NCI-H2081 treated with DMSO at 0.1 percent for 48 hours (cell line): ENCODE measurements around the gene TGM3.
"Not testable (repeated sequence)": the region's sequence is repeated elsewhere in the genome, so short reads cannot be mapped to it uniquely, and the experiment has no call there.

Experiments
- DNase-seq: peaks from one replicate; lab custom pipeline; 2025; lab: John Stamatoyannopoulos, UW

The TGM3 gene

DNA sequence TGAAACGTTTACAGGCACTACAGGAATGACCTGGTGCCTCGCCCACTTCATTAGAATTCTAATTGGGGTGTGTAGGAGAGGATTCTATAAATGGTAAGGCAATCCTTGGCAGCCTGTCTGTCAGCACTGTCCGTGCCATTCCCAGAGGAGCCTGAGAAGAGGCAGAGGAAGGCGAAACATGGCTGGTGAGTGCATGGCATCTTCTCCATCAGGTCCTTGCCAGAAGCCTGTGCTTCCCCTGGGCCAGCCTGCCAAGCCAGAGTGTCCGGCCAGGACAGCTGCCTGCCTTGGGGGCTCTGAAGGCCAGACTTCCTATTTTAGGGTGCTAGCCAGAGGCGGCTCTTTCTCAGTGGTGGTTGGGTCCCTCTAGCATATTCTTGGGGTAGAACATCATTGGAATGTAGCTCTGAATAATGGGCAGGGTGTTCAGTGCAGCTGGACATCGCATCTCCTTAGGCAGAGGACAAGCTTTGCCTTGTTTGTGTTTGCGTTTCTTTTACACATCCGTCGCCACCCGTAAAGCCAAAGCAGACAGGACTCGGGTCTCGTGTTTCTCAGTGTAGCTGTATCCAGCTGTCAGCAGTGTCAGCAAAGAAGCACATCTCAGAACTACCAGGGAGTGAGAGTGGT lies at the start of gene TGM3:
Gene TGM3 (plus strand): TSS at position 116 of the 630 bp plus-strand sequence. CDS start 63 bp downstream, at position 179.
- no peak for DNase-seq

DNA sequence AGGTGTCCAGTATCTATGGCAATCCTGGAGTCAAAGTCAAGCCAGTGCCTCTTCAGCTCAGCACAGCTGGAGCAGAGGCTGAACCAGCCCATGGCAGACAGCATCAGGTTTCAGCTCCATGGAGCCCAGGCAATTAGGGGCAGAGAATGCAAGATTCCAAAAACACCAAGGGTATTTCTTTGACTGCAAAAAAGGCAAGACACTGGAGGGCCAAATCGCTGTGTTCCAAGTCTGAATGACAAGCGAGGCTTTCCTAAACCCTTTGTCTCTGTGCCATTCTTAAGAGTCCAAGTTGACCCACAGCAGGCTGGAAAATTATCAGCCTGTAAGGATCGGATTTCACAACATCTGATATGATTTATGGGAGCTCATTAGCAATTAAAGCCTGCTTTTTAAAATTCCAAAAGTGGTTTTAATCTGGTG lies 49.7 kb upstream of the TGM3 start:
- DNase-seq = no peak

GRCh38 chr20:2248837-2249236 lies 47.0 kb upstream of the TGM3 start:
- DNase-seq = no peak

- DNase-seq = no peak
These were observed 45.9 kb upstream of the TGM3 start for GRCh38 chr20:2249935-2250334.

DNA sequence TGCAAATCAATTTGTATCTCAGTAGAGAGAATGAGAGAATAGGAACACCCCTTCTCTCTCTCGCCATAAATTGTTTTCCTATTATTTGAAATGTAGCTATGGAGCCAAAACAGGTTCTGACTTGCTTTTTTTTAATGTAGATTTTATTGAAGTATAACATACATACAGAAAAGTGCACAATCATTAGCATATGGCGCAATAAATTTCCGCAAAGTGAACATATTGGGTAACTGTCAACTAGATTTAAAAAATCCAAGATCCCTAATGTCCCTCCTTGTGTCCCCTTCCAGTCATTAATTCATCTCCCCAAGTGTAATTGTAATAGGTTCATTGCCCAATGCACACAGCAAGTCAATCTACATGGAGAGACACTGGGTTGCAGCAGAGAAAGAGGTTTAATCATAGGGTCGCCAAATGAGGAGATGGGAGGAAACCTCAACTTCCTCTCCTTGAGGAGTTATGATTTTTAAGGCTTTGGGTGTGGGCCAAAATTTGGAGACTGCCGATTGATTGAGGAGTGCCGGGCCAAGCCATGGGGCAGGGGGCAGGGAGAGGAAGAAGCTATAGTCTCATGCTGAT lies 43.3 kb upstream of the TGM3 start:
- no peak for DNase-seq

DNA sequence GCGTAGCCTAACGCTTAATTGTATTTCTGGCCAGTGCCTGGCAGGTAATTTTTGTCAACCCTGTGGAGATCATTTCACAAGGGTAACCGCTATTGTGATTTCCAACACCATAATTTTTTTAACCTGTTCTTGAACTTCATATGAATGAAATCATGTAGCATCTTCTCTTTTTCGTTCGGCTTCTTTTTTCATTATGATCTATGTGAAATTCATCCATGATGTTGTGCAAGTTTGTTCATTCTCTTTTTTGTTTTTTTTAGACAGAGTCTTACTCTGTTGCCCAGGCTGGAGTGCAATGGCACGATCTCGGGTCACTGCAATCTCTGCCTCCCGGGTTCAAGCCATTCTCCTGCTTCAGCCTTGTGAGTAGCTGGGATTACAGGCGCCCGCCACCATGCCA lies 42.5 kb upstream of the TGM3 start:
- no peak for DNase-seq

DNA sequence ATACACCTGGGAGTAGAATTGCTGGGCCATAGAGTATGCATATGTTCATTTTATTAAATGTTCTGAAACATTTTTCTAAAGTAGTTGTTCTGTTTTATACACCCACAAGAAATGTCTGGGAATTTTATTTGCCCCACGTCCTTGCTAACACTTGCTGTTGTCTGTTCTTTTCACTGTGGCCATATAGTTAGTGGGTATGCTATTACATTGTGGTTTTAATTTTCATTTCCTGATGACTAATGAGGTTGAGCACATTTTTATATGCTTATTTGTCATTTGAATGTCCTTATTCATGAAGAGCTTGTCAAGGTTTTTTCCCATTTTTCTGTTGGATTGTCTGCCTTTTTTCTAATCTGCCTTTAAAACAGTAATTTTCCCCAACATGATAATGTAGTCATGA lies 41.5 kb upstream of the TGM3 start:
- DNase-seq = no peak

DNA sequence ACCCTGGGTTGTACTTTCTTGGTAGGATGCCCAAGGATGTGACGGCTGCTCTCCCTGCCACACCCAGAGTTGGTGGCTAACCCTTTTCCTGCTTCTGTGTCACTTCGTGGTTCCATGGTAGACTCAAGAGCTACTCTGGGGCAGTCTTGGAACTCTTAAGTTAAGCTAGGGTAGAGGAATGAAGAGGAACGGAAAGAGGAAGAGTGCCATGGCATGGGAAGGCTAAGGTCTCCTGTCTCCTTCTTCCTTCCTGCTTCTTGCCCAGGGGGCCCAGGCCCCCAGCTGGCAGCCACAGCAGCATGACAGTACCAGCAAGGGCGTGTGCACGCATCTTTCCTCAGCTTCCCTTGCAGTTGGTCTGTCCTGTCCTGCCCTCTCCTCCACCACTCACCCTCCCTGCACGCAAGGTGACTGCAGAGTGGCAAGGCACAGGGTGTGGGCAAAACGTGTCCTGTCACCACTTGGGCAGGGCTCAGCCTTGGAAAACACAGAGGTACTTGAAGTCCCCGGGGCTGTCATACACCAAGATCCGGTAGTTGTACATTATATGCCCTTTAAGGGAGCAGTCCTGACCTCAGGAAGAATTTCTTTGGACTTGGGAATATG lies 39.8 kb upstream of the TGM3 start:
- DNase-seq = no peak

GRCh38 chr20:2259731-2260130 lies 36.1 kb upstream of the TGM3 start:
- no peak for DNase-seq

DNA sequence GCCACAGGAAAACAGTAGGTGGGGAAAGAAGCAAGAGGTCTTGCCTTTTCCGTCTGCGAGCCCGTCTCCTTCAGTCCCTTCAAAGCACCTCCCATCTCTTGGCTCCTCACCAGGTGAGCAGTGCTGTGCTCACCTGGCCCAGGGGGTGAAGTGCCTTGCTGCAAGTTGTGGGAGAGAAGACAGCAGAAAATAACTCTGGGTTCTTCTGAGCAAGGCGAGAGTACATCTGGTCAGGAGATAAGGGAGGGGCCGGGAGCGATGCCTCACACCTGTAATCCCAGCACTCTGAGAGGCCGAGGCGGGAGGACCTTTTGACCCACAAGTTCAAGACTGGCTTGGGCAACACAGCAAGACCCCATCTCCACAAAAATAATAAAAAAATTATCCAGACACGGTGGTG lies 35.6 kb upstream of the TGM3 start:
- DNase-seq = no peak

GRCh38 chr20:2261046-2261485 lies 34.7 kb upstream of the TGM3 start:
- no peak for DNase-seq

DNA sequence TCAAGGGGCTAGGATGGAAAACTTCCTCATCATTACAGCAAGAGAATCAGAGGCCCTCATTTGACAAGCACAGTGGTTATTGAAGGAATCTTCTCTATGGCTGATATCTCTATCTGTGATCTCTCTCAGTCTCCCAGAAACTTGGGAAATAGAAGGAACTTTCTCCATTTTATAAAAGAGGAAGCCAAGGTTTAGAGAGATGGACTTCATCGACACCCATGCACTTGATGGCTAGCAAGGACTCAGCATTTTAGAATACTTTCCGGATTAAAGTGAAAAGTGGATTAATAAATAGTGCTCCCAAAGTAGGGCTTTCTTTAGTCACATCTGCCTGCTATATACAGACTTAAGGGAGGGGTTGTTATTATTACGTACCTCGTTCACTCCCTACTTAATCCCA lies 34.2 kb upstream of the TGM3 start:
- no peak for DNase-seq

- DNase-seq = no peak
These were observed 31.7 kb upstream of the TGM3 start for GRCh38 chr20:2264118-2264517.

- not testable (repeated sequence) for DNase-seq
These were observed 31.0 kb upstream of the TGM3 start for GRCh38 chr20:2264621-2265374.

DNA sequence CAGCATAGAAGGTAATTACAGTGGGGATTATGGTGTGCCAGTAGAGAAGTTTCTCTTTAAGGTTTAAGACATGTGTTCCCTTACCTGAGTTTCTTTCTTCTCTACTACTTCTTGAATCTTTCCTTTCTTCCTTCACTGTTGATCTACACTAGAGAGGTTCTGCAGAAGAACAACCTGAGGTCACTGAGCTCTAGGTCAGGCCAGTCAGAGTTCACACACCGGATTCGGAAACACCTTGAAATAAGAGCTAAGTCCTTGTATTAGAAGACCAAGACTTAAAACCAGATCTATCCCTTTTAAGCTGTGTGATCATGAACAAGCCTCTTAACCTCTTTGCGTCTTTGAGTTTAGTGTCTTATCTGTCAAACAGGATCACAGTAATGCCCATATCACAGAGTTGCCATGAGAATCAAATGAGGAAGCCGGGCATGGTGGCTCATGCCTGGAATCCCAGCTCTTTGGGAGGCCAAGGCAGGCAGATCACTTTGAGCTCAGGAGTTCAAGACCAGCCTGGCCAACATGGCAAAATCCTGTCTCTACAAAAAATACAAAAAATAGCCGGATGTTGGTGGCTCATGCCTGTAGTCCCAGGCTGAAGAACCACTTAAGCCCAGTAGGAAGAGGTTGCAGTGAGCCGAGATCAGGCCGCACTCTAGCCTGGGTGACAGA lies 22.0 kb upstream of the TGM3 start:
- DNase-seq = no peak

- no peak for DNase-seq
These were observed 19.8 kb upstream of the TGM3 start for GRCh38 chr20:2276015-2276414.

DNA sequence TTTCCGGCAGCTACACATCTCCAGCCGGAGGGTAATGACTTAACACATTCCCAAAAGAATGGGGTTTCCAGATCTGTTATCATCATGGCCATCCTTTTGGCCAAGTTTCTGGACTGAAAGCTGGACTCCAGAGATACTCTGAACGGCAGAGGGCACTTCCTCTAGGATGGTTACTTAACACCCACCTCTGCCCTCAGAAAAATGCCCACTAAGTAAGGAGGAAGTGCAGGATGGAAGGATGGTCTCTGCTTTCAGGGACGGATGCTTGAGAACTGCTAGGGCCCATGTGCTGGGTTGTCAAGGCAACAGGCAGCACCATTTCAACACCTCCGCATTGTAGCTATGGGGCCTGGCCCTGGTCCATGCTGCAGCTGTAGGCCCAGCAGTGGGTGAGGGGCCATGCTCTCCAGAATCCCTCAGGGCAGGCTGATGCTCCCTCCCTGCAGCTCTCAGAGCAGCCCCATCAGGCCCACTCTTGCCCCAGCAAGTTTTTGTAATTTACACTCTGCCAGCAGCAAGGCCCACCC lies 16.5 kb upstream of the TGM3 start:
- DNase-seq = no peak

- no peak for DNase-seq
These were observed 15.7 kb upstream of the TGM3 start for GRCh38 chr20:2280082-2280481.

DNA sequence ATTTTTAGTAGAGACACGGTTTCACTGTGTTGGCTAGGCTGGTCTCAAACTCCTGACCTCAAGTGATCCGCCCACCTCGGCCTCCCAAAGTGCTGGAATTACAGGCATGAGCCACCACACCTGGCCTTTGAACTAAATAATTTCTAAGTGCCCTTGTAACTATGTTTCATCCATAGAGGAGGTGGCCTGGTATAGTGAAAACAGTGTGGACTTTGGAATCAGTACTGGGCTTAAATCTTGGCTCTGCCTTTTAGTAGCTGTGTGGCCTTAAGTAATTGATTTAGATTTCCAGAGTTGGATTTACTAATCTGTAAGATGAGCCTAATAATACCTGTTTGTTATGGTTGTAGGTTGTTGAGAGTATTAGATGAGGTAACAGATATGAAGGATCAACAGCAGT lies 14.2 kb upstream of the TGM3 start:
- no peak for DNase-seq

GRCh38 chr20:2282181-2282580 lies 13.6 kb upstream of the TGM3 start:
- DNase-seq = no peak

- no peak for DNase-seq
These were observed 11.9 kb upstream of the TGM3 start for GRCh38 chr20:2283706-2284423.
